ENCODE measurements around the gene IGFBP5. TPM values are rescaled to one million over a fixed set of nuclear protein-coding genes. Genes with fewer than 3 reads are reported as not detected.

Gene IGFBP5
- total RNA-seq, 1 donor from 2014 or later: not detected

DNA sequence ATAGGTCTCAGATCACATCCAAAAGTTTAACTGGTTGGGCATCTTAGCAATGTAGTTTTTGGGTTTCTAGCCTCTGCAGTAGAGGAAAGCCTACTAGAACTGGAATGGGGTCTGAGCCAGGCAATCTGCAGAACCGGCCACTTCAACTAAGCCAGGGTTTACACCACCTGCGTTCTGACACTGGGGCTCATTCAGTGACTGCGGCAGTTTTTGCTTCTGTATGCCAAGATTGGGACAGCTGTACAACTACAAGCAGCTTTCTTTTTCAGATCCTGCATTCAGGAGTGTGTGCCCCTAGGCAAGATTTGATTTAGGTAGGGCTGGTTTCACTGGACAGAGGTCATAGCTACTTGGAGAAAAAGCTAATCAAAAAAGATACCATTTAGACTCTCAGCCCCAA lies 43.7 kb upstream of the IGFBP5 start:
- peaks cover 13% of the 10 kb centered on the region for H3K27me3 Mint-ChIP-seq
- H3K27ac Mint-ChIP-seq: no peak overlapping the region
- no peaks in the 10 kb centered on the region for H3K36me3 Mint-ChIP-seq (ENCODE audit: low read depth)
- TF ChIP-seq, protein P1, sequence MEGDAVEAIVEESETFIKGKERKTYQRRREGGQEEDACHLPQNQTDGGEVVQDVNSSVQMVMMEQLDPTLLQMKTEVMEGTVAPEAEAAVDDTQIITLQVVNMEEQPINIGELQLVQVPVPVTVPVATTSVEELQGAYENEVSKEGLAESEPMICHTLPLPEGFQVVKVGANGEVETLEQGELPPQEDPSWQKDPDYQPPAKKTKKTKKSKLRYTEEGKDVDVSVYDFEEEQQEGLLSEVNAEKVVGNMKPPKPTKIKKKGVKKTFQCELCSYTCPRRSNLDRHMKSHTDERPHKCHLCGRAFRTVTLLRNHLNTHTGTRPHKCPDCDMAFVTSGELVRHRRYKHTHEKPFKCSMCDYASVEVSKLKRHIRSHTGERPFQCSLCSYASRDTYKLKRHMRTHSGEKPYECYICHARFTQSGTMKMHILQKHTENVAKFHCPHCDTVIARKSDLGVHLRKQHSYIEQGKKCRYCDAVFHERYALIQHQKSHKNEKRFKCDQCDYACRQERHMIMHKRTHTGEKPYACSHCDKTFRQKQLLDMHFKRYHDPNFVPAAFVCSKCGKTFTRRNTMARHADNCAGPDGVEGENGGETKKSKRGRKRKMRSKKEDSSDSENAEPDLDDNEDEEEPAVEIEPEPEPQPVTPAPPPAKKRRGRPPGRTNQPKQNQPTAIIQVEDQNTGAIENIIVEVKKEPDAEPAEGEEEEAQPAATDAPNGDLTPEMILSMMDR (IDR thresholded peaks at IDR 0.05): no peak
- no peak overlapping the region for H3K4me3 Mint-ChIP-seq
- no peaks in the 10 kb centered on the region for H3K9me3 Mint-ChIP-seq
- H3K4me1 Mint-ChIP-seq: no peaks in the 10 kb centered on the region
- ATAC-seq (ENCODE audit: low read depth) (no peak), DNase-seq (no peak)
- intact Hi-C loops (cut with micrococcal nuclease): no loop called here
- POLR2A ChIA-PET: no interaction called here
- CTCF ChIA-PET: no interaction called here

- ChIA-PET CTCF (no interaction called here), POLR2A (no interaction called here)
- Mint-ChIP-seq H3K36me3 (ENCODE audit: low read depth) (no peaks in the 10 kb centered on the region), H3K4me1 (no peaks in the 10 kb centered on the region), H3K27me3 (peaks cover 13% of the 10 kb centered on the region), H3K9me3 (no peaks in the 10 kb centered on the region), H3K4me3 (no peak overlapping the region), H3K27ac (no peak overlapping the region)
- ATAC-seq (ENCODE audit: low read depth) (no peak), DNase-seq (no peak)
- intact Hi-C loops (cut with micrococcal nuclease): no loop called here
- TF ChIP-seq, protein P1 (IDR thresholded peaks at IDR 0.05): no peak
Measured at GRCh38 chr2:216737676-216738075, 42.3 kb upstream of the IGFBP5 start.

GRCh38 chr2:216736326-216736725 lies 41.0 kb upstream of the IGFBP5 start:
- no peaks in the 10 kb centered on the region for H3K9me3 Mint-ChIP-seq
- no peak for DNase-seq
- intact Hi-C loops (cut with micrococcal nuclease): no loop called here
- POLR2A ChIA-PET: no interaction called here
- CTCF ChIA-PET: no interaction called here
- peaks cover 10% of the 10 kb centered on the region for H3K27me3 Mint-ChIP-seq
- TF ChIP-seq, protein P1 (IDR thresholded peaks at IDR 0.05): no peak
- no peak overlapping the region for H3K27ac Mint-ChIP-seq
- no peaks in the 10 kb centered on the region for H3K4me1 Mint-ChIP-seq
- H3K4me3 Mint-ChIP-seq: no peak overlapping the region
- ATAC-seq (ENCODE audit: low read depth): no peak
- H3K36me3 Mint-ChIP-seq (ENCODE audit: low read depth): no peaks in the 10 kb centered on the region

GRCh38 chr2:216735668-216736067 lies 40.3 kb upstream of the IGFBP5 start:
- no peak overlapping the region for H3K4me3 Mint-ChIP-seq
- TF ChIP-seq, protein P1 (IDR thresholded peaks at IDR 0.05): no peak
- CTCF ChIA-PET: no interaction called here
- H3K36me3 Mint-ChIP-seq (ENCODE audit: low read depth): no peaks in the 10 kb centered on the region
- H3K4me1 Mint-ChIP-seq: no peaks in the 10 kb centered on the region
- no peak for DNase-seq
- H3K27ac Mint-ChIP-seq: no peak overlapping the region
- POLR2A ChIA-PET: no interaction called here
- H3K9me3 Mint-ChIP-seq: no peaks in the 10 kb centered on the region
- intact Hi-C loops (cut with micrococcal nuclease): no loop called here
- H3K27me3 Mint-ChIP-seq: peaks cover 7% of the 10 kb centered on the region
- ATAC-seq (ENCODE audit: low read depth): no peak

- Mint-ChIP-seq H3K36me3 (ENCODE audit: low read depth) (no peaks in the 10 kb centered on the region), H3K27me3 (peaks cover 7% of the 10 kb centered on the region), H3K27ac (no peak overlapping the region), H3K9me3 (no peaks in the 10 kb centered on the region), H3K4me1 (no peaks in the 10 kb centered on the region), H3K4me3 (no peak overlapping the region)
- DNase-seq (no peak), ATAC-seq (ENCODE audit: low read depth) (no peak)
- CTCF ChIA-PET: no interaction called here
- intact Hi-C loops (cut with micrococcal nuclease): no loop called here
- TF ChIP-seq, protein P1 (IDR thresholded peaks at IDR 0.05): no peak
- POLR2A ChIA-PET: no interaction called here
Measured at GRCh38 chr2:216735086-216735485, 39.7 kb upstream of the IGFBP5 start.
